Right renal pelvis (tissue), 4 donors: ENCODE data around the gene CDH13. TPM values are rescaled to one million over a fixed set of nuclear protein-coding genes. Genes with fewer than 3 reads are reported as not detected.

ENCODE experiments used
- DNase-seq, 4 donors: peaks; one replicate each; pipeline ENCODE4 v3.0.0-alpha.2; 2013; ENCODE audit warnings: low read depth in 4 of 4, low spot score in 3 of 4, missing footprints in 1 of 4
- polyA plus RNA-seq, 4 donors: library from polyadenylated mRNA; unstranded; fragments of 120-200 nt; gene quantifications; one replicate each; pipeline ENCODE4 v1.2.1, GENCODE V29; 2013; ENCODE audit not compliant: insufficient read length in 4 of 4

The CDH13 gene
- polyA plus RNA-seq, 4 donors = 10.1 to 16.5 (median 13.4) TPM

DNA sequence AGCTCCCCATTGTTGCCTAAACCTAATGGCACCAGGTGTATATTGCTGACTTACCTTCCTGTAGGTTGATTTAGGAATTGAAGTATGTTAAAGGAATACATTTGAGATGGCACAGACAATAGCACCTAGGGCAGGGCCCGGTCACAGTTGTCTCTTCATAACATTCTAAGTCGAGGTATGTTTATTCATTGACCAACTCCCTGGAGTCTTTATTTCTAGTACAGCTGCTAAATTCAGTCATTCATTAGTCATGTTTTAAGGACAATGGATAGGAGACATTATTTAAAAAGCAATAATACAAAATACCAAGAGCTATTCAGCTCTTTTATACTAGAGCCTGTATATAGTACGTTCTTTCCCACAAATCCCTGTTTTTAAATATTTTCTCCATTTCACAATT lies 811.6 kb downstream of the CDH13 start:
- no peak for DNase-seq

DNA sequence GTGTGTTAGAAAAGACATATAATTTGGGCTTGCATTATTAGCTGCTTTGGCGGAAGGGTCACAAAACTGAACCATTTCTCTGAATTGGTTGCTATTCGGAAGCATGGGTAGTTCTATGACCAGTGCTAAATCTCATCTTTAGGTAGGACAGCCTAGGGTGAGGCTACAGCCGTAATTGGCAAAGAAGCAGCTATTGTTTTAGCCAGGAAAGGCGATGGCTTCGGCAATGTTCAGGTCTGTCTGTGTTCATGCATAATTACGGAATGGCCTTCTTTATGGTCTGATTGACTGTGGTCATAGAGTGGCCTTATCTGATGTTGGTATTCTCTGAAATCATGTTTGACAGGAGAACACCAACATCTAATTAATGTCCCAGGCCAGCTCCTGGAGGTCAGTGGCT lies 812.6 kb downstream of the CDH13 start:
- no peak for DNase-seq

DNA sequence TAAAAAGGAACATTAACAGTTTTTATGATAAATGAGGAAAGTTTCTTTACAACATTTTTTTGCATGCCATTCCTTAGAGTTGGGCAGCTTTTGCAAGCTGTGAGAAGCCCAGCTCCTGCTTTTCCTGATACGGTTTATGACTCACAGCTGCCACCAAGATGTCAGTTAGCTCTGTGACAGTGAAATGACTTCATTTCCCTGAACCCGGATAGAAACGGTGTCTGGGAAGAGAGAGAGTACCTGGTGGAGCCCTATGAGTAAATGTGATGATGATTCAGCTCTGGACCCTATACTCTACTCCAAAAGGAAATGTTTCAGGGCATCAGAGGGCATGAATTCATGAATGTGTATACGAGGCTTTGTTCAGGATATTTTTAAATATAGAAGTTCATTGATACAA lies 814.7 kb downstream of the CDH13 start:
- DNase-seq = no peak

DNA sequence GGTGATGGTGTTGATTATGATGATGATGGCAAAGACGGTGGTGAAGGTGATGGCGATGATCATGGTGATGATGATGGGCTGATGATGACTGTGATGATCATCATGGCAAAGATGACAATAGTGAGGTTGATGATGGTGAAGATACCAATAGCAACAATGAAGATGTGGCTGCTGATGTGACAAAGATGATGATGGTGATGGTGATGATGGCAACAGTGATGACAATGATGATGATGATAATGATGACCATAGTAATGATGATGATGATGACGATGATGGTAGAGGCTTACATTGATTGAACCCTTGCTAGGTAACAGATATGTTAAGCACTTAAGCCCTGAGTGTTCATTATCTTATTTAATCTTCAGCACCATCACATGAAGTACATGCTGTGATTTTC lies 817.2 kb downstream of the CDH13 start:
- no peak for DNase-seq

DNA sequence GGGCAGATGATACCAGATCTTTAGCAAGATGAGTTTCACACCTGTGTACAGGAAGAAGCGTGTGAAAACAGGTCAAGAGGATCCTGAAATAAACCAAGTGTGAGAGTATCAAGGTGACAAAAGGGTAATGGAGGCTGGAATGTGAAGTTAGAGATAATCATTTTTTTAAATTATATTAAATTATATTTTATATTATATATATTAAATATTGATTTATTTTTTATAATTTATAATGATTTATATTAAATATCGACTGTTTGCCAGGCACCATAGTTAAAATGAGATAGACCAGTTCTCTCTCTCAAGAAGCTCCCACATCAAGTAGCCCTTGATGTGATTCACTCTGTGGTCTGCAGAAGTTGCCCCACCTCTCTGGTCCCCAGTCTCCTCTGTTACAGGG lies 820.8 kb downstream of the CDH13 start:
- no peak for DNase-seq

DNA sequence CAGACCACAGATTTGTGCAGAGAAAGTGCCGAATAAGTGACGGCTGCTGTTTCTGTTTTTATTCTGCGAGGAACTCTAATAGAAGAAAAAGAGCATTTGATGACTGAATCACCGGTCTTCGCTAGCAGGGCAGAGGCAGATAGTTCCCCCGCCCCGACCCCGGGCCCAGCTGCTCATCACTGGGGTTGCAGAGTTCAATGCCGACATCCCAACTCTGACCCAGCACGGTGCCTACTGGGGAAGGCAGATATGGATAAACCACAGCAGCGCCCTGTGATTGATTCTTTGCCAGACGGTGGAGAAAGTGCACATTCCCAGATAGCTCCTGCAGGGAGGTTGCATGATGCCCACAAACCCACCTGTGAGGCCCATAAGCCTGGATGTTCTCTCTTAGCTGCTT lies 823.1 kb downstream of the CDH13 start:
- DNase-seq = no peak

DNA sequence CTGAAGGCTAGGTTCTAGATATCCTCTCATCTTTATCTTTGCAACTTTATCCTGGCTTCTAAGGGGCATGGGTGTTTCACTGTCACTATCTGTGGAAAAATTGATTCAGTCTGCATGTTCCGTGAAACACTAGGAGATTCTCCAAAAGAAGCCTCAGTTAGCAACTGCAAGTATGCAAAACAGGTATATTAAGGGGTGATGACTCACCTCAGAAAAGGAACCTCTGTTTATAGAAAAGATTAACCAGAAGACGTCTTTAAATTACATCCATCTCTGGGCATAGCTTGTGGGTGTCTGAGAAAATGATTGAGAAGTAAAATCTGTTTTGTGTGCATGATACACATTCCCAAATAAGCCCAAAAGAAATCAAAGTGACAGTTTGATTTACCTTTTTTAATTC lies 827.2 kb downstream of the CDH13 start:
- no peak for DNase-seq

DNA sequence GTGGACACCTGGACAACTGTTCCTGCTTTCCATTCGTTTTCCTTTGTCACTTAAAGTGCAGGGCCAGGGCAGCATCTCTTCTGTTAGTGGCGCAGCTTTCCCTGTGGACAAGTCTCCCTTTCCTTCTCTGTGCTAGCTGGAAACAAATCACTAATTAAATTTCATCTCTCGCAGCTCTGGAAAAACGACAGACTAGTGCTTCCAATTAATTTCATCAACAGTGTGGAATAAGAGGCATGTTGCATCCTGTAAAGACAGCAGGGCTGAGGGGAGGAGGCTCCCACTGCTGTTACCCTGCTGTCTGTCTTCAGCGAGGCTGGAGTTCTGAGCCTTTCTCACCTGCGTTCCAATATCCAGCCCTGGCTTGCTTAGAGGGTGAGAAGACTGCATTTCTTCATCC lies 828.9 kb downstream of the CDH13 start:
- DNase-seq = no peak

DNA sequence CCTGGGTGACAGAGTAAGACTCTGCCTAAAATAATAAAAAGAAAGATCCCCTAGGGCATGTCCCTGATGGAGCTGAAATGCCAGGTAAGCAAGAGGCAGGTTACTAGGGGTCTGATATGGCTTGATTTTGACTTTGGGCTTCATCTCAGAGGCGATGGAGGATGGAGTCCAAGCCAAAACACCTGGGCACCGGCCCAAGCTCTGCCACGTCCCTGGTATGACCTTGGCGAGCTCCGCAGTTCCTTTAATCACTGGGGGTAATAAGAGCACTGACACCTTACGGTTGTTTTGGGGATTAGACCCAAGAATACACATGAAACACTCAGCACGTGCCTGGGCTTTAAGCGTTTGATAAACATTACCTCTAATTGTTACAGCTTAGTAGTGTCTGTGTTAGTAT lies 830.2 kb downstream of the CDH13 start:
- DNase-seq = no peak

DNA sequence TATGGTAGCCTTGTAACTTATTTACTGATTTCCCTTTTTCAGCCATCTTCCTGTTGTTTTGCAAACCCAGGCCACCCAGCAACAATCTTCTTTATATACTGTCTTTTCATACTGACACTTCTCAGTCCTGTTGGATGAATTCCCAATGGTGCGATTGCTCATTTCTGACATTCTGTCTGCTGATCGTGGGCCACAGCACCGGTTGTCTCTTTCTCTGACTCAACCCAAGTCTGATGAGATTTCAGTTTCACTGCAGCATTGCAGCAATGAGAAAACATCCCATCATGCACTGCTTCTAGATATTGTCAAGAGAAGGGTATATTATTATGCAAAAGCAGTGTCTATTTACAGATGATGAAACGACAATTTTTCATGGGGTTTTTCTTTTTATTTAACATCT lies 831.8 kb downstream of the CDH13 start:
- DNase-seq = no peak

DNA sequence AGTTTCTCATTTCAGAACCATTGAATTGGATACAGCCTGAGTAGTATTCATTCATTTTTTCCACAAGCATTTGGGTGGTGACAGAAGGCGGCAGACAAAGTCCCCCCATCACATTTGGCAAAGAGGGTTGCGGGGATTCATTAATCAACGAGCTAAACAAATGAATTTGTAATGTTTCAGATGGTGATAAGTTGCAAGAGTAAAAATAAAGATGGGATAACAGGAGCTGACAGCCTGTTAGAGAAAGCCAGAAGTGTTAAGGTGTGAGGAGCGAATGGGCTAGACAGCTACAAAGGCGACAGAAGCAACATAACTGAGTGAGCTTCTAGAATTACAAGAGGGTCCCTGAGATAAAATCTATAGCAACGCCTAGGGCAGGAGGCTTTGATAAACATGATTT lies 838.2 kb downstream of the CDH13 start:
- DNase-seq = no peak

DNA sequence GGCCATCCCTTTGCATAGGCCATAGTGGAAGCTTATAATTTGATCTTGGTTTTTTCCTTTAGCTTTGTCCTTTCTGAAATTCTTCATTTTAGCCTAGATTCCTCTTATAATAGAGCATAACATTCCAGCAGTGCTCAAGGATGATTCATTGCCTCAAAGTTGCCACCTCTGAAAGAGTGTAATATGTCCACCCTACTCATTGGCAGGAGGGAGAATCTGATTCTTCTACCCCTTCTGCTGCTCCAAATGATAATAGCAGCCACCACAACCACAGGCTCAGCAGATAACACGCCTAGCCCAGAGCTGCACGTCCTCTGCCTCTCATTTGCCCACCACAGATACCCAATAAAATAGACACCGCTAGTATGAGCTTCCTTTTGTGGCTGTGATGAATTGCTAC lies 843.6 kb downstream of the CDH13 start:
- DNase-seq = no peak

DNA sequence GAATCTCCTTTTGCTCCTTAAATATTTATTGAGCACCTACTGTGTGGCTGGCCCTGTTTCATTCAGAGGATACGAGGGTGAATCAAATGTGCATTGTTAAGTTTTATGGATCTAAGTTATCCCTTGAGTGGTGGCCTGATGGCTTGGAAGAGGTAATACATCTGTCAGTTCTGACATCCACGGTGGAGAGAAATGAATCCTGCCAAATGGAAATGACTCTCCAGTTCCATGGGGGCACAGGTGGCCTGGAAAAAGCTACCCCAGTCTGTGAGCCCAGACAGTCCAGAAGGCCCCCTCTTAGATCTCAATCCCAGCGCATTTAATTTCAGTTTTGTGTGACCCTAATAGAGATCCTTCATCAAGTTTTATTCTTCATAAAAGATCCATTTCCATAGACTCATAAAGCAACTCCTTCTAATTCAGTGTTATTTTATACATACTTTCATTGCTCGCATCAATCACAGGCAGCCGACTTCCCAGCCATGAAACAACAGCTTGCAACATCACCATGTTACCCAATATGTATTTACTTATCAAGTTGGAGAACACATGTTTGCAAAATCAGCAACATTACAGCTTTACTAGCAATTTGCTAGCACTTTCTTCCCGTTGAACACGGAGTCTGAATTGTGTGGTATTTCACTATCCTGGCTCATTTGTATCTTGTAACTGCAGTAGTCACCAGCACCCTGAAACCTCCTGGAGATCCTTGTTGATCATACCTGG lies 846.2 kb downstream of the CDH13 start:
- no peak for DNase-seq

DNA sequence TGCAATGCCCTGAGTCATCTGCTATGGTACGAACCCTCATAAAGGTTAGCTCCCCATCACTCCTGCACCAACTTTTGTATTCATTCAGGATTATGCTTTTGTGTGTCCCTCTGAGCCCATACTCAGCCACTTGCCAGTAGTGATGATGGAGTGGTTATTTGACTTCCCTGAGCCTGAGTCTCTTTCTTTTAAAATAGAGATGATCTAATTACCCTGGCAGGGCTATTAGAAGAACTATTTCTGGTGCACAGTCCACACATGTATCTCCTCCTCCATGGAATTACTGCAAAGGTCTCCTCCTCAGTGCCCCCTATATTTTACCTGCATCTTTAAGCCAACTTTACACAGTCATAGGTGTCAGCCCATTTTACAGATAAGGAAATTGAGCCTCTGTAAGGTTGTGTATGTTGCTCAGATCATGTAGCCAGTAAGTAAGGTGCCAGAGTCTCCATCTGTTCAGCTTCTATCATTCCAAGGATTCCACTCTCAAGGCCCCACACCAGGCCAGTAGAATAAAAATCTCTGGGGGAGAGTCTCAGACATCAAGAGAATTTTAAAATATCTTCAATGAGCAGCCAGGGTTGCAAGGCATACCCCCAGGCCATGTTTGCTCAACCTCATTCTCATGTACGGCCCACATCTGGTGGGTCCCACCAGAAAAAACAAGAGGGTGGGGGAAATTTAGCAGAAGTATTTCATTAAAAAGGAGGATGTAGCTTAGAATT lies 847.3 kb downstream of the CDH13 start:
- DNase-seq = no peak

DNA sequence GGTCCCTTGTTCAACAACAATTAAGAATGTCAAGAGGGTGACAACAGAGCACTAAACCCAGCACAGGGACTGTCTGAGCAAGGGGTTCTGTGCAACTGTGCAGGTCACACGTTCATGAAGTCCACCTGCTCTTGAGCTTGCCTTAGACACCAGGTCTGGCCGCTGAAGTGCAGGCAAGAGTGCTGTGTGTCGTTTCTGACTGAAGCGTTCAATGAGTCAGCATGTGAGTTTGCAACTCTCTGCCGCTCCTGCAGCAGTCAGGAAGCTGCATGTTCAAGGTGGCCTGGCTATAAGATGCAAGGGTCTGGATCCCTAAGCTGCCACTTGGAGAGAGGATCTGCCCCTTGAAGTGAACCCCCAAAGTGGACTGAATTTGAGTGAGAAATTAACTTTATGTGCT lies 848.3 kb downstream of the CDH13 start:
- DNase-seq = no peak

DNA sequence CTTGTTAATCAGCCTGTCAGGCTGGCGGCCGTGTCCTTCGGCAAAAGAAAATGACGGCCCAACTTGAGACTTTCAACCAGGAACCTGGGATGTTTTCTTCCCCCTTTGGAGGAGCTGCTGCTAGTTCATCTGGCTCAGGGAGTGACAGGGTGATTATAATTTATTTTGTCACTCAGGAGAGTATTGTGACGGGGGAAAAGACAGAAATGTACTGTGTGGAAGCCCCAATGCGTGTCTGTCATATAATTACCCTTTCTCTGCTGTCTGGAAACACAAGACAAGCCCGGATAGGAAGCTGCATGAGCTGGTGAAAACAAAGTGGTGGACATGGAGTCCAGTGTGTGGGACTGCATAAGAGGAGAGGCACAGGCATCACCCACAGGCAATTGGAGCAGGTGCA lies 854.8 kb downstream of the CDH13 start:
- DNase-seq = no peak

DNA sequence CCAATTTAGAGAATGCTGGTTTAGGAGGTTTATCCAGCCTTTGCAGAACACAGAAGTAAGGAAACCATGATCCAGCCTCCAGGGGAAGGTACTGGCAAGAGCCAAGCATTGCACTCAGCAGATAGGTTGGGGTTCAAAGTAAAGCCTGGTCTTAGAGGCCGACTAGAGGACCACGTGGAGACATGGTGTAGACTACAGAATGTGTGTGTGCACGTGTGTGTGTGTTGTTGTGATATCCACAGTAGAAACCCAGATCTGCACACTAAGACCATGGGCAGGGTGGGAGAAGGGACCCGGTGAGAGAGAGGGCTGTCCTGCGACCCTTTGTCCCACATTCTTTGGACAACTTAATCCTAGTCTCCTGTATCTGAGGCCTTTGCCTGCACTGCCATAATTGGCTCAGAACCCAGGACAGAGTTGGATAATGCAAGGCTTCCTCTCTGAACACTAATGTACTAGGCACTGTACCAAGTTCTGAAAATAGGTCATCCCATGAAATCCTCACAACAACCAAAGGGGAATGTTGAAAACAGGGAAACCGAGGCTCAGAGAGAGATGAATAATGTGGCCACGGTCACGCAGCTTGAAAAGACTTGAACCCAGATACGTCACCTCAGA lies 855.9 kb downstream of the CDH13 start:
- no peak for DNase-seq

DNA sequence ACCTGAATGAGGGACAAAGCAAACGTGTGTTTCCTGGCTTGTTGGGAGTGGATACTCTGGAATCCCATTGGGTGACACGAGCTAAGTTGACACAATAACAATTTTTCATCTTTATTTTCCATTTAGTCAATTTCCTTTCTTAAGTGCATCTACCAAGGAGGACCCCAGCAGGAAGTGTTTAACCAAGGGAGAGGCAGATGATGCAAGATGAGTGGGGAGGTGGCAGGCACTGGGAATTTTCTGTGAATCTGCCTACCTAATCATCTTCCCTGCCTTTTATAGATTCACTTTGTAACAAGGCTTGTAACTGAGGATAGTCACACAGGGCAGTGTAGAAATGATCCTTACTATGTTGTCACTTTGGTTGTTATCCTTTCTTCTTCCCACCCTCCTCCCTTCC lies 863.3 kb downstream of the CDH13 start:
- DNase-seq = no peak

DNA sequence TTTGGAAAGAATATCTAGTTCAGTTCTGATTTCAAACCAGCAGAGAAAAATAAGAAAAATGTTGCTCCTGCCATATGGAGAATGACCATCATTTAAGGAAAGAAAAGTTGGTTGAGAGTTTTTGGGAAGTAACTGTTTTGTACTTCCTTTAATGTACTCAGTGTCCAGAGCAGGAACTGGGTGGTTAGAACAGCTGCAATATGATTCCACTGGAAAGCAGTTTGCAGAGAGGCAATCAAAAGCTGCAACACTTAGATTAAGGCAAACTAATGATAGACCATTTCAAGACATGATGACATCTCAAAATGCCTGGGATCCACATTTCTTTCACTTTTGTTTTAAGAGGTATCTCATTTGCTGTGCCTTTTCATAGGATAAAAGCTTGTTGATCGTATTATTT lies 867.7 kb downstream of the CDH13 start:
- no peak for DNase-seq

DNA sequence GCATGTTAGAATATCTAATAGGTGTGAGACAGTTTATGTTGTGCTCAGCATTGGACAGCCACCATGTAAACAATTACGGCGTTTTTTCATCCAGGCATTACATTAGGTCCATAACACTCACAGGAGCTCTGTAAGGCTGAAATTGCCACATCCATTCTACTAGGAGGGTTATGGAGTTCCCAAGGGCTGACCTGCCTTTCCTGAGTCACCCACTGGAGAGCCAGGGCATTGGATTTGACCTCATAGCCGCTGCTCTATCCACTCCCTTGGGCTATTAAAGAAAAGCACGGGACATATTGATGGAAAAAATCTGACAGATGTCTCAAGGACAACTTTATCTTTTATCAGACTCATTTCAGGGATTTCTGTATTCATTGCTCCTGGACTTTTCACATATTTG lies 874.7 kb downstream of the CDH13 start:
- DNase-seq = no peak

DNA sequence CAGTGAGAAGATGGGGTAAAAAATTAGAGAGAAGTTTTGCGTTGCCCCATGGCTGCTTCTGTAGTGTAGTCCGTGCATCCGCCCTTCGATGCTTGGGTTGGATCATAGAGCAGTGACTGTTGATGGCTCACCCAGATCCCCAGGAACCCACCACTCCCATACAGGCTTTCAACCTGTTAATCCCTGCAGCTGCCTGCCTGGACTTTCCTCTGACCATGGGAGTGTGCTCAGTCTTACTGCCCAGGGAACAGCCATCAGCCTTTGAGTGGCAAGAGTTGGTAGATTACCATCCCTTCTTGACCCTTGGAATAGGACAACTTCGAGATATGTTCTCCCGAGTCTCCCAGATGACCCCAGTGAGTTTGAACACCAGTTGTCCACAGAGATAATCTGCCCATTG lies 881.5 kb downstream of the CDH13 start:
- no peak for DNase-seq

DNA sequence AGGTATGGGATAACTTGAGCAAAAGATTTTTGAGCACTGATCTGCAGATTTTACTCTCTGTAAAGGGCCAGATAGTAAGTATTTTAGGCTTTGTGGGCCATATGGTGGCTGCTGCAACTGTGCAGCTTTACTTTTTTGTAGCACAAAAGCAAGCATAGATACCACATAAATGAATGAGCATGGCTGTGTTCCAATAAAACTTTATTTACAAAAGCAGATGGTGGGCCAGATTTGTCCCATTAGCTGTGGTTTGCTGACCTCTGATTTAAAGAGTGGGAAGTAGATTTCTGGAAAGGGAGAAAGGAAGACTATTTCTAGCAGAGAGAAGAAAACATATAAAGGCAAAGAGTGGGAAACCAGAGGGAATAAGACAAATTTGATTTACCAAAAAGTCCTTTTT lies 882.5 kb downstream of the CDH13 start:
- no peak for DNase-seq
